PC-9 (cell line): ENCODE data around the gene CAMK2N1. TPM values are rescaled to one million over a fixed set of nuclear protein-coding genes. Genes with fewer than 3 reads are reported as not detected.
A peak's percentile ranks its signal among the peaks of the same experiment; 100 is the strongest.

Experiments used
- BruUV-seq: library from RNA; stranded (reverse); fragments of 400-500 nt; replicated peaks from 2 replicates; lab custom pipeline; 2021; lab: Mats Ljungman, UMichigan
- CTCF ChIA-PET: fragments of 300-600 bp; sonication (Branson Sonifier 250); formaldehyde crosslinking; loops from one replicate; lab custom pipeline; 2022; ENCODE audit warnings: antibody characterized with exemption; lab: Charles Lee
- POLR2A ChIA-PET: fragments of 300-600 bp; sonication (Branson Sonifier 250); formaldehyde crosslinking; loops from one replicate; lab custom pipeline; 2022; ENCODE audit warnings: antibody characterized with exemption; ENCODE audit not compliant: unreplicated experiment; lab: Charles Lee
- DNase-seq, 2 experiments: peaks; one replicate each; pipeline versions ENCODE4 v3.0.0 to v3.0.0-alpha.2; 2015 to 2022; ENCODE audit warnings: mixed read lengths in 1 of 2
- H2AFZ ChIP-seq: fragments of 200-600 bp; sonication (generic); 2 replicates; pipeline ENCODE4 v1.8.1; 2017; ENCODE audit warnings: antibody characterized with exemption
- H3F3A ChIP-seq: fragments of 200-600 bp; sonication (generic); 2 replicates; pipeline ENCODE4 v1.8.1; 2017; ENCODE audit warnings: antibody characterized with exemption, mild to moderate bottlenecking, low read depth; ENCODE audit not compliant: insufficient read depth
- H3K27ac ChIP-seq: fragments of 200-600 bp; sonication (generic); 2 replicates; pipeline ENCODE4 v1.6.1; 2016; ENCODE audit warnings: mixed run types
- H3K27me3 ChIP-seq: fragments of 200-600 bp; sonication (generic); 2 replicates; pipeline ENCODE4 v1.6.1; 2016; ENCODE audit warnings: low read depth, mixed run types; ENCODE audit not compliant: insufficient read depth
- H3K36me3 ChIP-seq: fragments of 200-600 bp; sonication (generic); 2 replicates; pipeline ENCODE4 v1.6.1; 2016; ENCODE audit warnings: low read depth, mixed run types
- H3K4me1 ChIP-seq: fragments of 200-600 bp; sonication (generic); replicated peaks from 2 replicates; pipeline ENCODE4 v1.6.1; 2016; ENCODE audit warnings: mixed run types; ENCODE audit not compliant: insufficient read depth
- H3K4me2 ChIP-seq: fragments of 200-600 bp; sonication (generic); 2 replicates; pipeline ENCODE4 v1.6.1; 2017; ENCODE audit warnings: mixed run types
- H3K4me3 ChIP-seq: fragments of 200-600 bp; sonication (generic); 2 replicates; pipeline ENCODE4 v1.6.1; 2016; ENCODE audit warnings: mixed run types
- H3K79me2 ChIP-seq: fragments of 200-600 bp; sonication (generic); 2 replicates; pipeline ENCODE4 v1.6.1; 2017; ENCODE audit warnings: low read depth, mixed run types
- H3K9me2 ChIP-seq: fragments of 200-600 bp; sonication (generic); 2 replicates; pipeline ENCODE4 v1.8.1; 2017; ENCODE audit warnings: mild to moderate bottlenecking; ENCODE audit not compliant: insufficient read depth
- H3K9me3 ChIP-seq: fragments of 200-600 bp; sonication (generic); 2 replicates; pipeline ENCODE4 v1.8.1; 2016; ENCODE audit warnings: low read depth; ENCODE audit not compliant: insufficient read depth
- H4K20me1 ChIP-seq: fragments of 200-600 bp; sonication (generic); 2 replicates; pipeline ENCODE4 v1.8.1; 2017; ENCODE audit not compliant: insufficient read depth
- CTCF ChIP-seq: fragments of 200-600 bp; sonication (generic); conservative IDR thresholded peaks from 2 replicates; pipeline ENCODE4 v1.6.1; 2017; ENCODE audit warnings: mixed run types, antibody characterized with exemption, mild to moderate bottlenecking, moderate library complexity
- EZH2 ChIP-seq: fragments of 200-600 bp; sonication (generic); IDR thresholded peaks from 2 replicates; pipeline ENCODE4 v1.8.0; 2017; ENCODE audit warnings: antibody characterized with exemption, low read depth
- intact Hi-C: fragments of 100-400 bp; cut with micrococcal nuclease; formaldehyde crosslinking; loops from one replicate; pipeline ENCODE4 v1.10.0; 2022; ENCODE audit not compliant: unreplicated experiment
- total RNA-seq: library from RNA; stranded (reverse); gene quantifications from 2 replicates; pipeline ENCODE4 v1.2.3, GENCODE V29; 2021

Gene CAMK2N1
- total RNA-seq, 1 experiment from 2014 or later, result 34.9 TPM

GRCh38 chr1:20499718-20500117 is 13.7 kb upstream of the CAMK2N1 start:
- peaks cover 23% of the 10 kb centered on the region for H3K4me1 ChIP-seq
- no peaks in the 10 kb centered on the region for H3K36me3 ChIP-seq
- no peaks in the 10 kb centered on the region for H3K27me3 ChIP-seq
- no peak overlapping the region for H2AFZ ChIP-seq
- TF ChIP-seq EZH2 (no peak), CTCF (no peak)
- no peaks in the 10 kb centered on the region for H3K9me3 ChIP-seq
- CTCF ChIA-PET, result no interaction called here
- DNase-seq, result no peak
- H3K4me2 ChIP-seq, result no peak overlapping the region
- POLR2A ChIA-PET, result no interaction called here
- BruUV-seq, result no TSS peak
- intact Hi-C loops, result no loop called here
- no peak overlapping the region for H3K4me3 ChIP-seq
- H3K27ac ChIP-seq, result no peak overlapping the region
- H3K79me2 ChIP-seq, result peaks cover 9% of the 10 kb centered on the region
- no peaks in the 10 kb centered on the region for H4K20me1 ChIP-seq
- H3K9me2 ChIP-seq, result no peaks in the 10 kb centered on the region
- peaks cover 33% of the 10 kb centered on the region for H3F3A ChIP-seq

- no peak overlapping the region for H3K4me3 ChIP-seq
- no peaks in the 10 kb centered on the region for H3K36me3 ChIP-seq
- H3K4me1 ChIP-seq, result peaks cover 30% of the 10 kb centered on the region
- peaks cover 3% of the 10 kb centered on the region; the same call in 1 of the 2 replicates for H3K79me2 ChIP-seq
- no peak for TF ChIP-seq CTCF
- TF ChIP-seq EZH2, result no peak
- intact Hi-C loops, result no loop called here
- no peaks in the 10 kb centered on the region for H3K27me3 ChIP-seq
- peaks cover 39% of the 10 kb centered on the region for H3F3A ChIP-seq
- no peak overlapping the region for H2AFZ ChIP-seq
- H3K27ac ChIP-seq, result no peak overlapping the region
- no peaks in the 10 kb centered on the region for H3K9me2 ChIP-seq
- no peaks in the 10 kb centered on the region for H4K20me1 ChIP-seq
- no TSS peak for BruUV-seq
- no peak for DNase-seq
- CTCF ChIA-PET, result no interaction called here
- POLR2A ChIA-PET, result no interaction called here
- no peaks in the 10 kb centered on the region for H3K9me3 ChIP-seq
- no peak overlapping the region for H3K4me2 ChIP-seq
Observed at GRCh38 chr1:20499105-20499504, 13.1 kb upstream of the CAMK2N1 start.

GRCh38 chr1:20498116-20498515 is 12.1 kb upstream of the CAMK2N1 start:
- Histone ChIP-seq H3K9me3 (no peaks in the 10 kb centered on the region), H3K27ac (peak overlapping the region; percentile 97; the same call in 1 of the 2 replicates), H3F3A (peaks cover 45% of the 10 kb centered on the region), H4K20me1 (no peaks in the 10 kb centered on the region), H3K9me2 (no peaks in the 10 kb centered on the region), H3K36me3 (no peaks in the 10 kb centered on the region), H2AFZ (no peak overlapping the region), H3K4me1 (peaks cover 38% of the 10 kb centered on the region), H3K27me3 (no peaks in the 10 kb centered on the region), H3K79me2 (no peaks in the 10 kb centered on the region), H3K4me3 (no peak overlapping the region), H3K4me2 (no peak overlapping the region)
- ChIA-PET CTCF (no interaction called here), POLR2A (no interaction called here)
- DNase-seq, result no peak
- TF ChIP-seq EZH2 (no peak), CTCF (no peak)
- BruUV-seq, result no TSS peak
- intact Hi-C loops, result no loop called here
